ENCODE data around the gene ZBTB8OS. TPM values are rescaled to one million over a fixed set of nuclear protein-coding genes. Genes with fewer than 3 reads are reported as not detected.
"Not testable (repeated sequence)": the region's sequence is repeated elsewhere in the genome, so short reads cannot be mapped to it uniquely, and the experiment has no call there.

The ZBTB8OS gene
- total RNA-seq, 1 experiment from 2014 or later = 85.2 TPM

- ATAC-seq (no peak), DNase-seq (no peak)
- H3K36me3 ChIP-seq (ENCODE audit: low read depth, low read length) = peaks cover 15% of the 10 kb centered on the region; the same call in 1 of the 2 replicates
- intact Hi-C loops (cut with micrococcal nuclease) = no loop called here
- no peak overlapping the region for H3K27ac ChIP-seq (ENCODE audit: low read length)
- no TSS peak for BruUV-seq (replicated peaks)
- no peaks in the 10 kb centered on the region for H3K9me2 ChIP-seq (replicated peaks; ENCODE audit: low read length)
- no peaks in the 10 kb centered on the region for H3K27me3 ChIP-seq (ENCODE audit: low read length)
- H3K4me1 ChIP-seq (ENCODE audit: insufficient read depth, low read length) = peaks cover 12% of the 10 kb centered on the region; the same call in 1 of the 2 replicates
- no peaks in the 10 kb centered on the region for H3K9me3 ChIP-seq (ENCODE audit: low read length)
- ChIA-PET POLR2A (ENCODE audit: unreplicated experiment) (no interaction called here), CTCF (no interaction called here)
- H3K4me3 ChIP-seq (ENCODE audit: low read length) = no peak overlapping the region
- H4K20me1 ChIP-seq (ENCODE audit: low read length) = no peaks in the 10 kb centered on the region
- H3F3A ChIP-seq (ENCODE audit: low read length, unreplicated experiment) = no peaks in the 10 kb centered on the region
- peaks cover 29% of the 10 kb centered on the region for H3K79me2 ChIP-seq (ENCODE audit: low read length)
- TF ChIP-seq EZH2phosphoT487 (IDR thresholded peaks at IDR 0.05; ENCODE audit: borderline replicate concordance, low read length) (no peak), CTCF (conservative IDR thresholded peaks at IDR 0.05; ENCODE audit: low read depth, low read length) (no peak), EZH2 (IDR thresholded peaks at IDR 0.05; ENCODE audit: low read length, unreplicated experiment) (no peak)
- no peak overlapping the region for H3K4me2 ChIP-seq (ENCODE audit: low read length)
- H2AFZ ChIP-seq (ENCODE audit: low read length) = no peak overlapping the region
- H3K9ac ChIP-seq (ENCODE audit: low read length) = no peak overlapping the region
Observed at GRCh38 chr1:32632829-32633228, 17.5 kb downstream of the ZBTB8OS start.

DNA sequence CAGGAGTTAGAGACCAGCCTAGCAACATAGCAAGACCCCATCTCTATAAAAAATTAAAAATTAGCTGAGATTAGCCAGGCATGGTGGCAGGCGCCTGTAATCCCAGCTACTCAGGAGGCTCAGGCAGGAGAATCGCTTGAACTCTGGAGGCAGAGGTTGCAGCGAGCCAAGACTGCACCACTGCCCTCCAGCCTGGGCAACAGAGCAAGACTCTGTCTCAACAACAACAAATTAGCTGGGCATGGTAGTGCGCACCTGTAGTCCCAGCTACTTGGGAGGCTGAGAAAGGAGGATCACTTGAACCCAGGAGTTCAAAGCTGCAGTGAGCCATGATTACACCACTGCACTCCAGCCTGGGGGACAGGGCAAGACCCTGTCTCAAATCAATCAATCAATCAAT is 20.2 kb downstream of the ZBTB8OS start:
- intact Hi-C loops (cut with micrococcal nuclease); ATAC-seq; H3K27me3 ChIP-seq (ENCODE audit: low read length); H3K79me2 ChIP-seq (ENCODE audit: low read length); H2AFZ ChIP-seq (ENCODE audit: low read length); H3K9me3 ChIP-seq (ENCODE audit: low read length); H3F3A ChIP-seq (ENCODE audit: low read length, unreplicated experiment); H3K4me1 ChIP-seq (ENCODE audit: insufficient read depth, low read length); BruUV-seq (replicated peaks); DNase-seq; H3K9ac ChIP-seq (ENCODE audit: low read length); H3K4me3 ChIP-seq (ENCODE audit: low read length); H3K27ac ChIP-seq (ENCODE audit: low read length); H4K20me1 ChIP-seq (ENCODE audit: low read length); H3K9me2 ChIP-seq (replicated peaks; ENCODE audit: low read length); CTCF ChIA-PET; H3K4me2 ChIP-seq (ENCODE audit: low read length): not testable (repeated sequence)
- POLR2A ChIA-PET (ENCODE audit: unreplicated experiment) = interaction anchor here (0.6 kb wide), 1 partner anchor 11 kb away, joined by 3 read pairs; no protein-coding TSS in a partner anchor
- H3K36me3 ChIP-seq (ENCODE audit: low read depth, low read length) = peaks cover 17% of the 10 kb centered on the region

DNA sequence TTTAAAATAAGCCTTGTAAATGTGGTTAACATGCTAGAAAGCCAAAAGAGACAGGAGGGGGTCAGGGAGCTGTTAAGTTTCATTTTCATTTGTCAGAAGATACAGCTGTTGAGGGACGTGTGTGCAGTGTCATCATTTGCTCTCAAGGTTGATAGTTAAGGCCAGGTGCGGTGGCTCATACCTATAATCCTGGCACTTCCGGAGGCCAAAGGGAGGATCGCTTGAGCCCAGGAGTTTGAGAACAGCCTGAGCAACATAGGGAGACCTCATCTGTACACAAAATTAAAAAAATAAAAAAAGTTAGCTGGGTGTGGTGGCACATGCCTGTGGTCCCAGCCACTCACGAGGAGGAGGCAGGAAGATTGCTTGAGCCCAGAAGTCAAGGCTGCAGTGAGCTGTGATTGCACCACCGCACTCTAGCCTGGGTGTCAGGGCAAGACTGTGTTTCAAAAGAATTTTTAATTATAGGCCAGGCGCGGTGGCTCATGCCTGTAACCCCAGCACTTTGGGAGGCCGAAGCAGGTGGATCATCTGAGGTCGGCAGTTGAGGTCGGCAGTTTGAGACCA is 22.7 kb downstream of the ZBTB8OS start:
- H4K20me1 ChIP-seq (ENCODE audit: low read length) = no peaks in the 10 kb centered on the region
- H3K4me3 ChIP-seq (ENCODE audit: low read length) = no peak overlapping the region
- ChIA-PET CTCF (no interaction called here), POLR2A (ENCODE audit: unreplicated experiment) (no interaction called here)
- no peak overlapping the region for H3K4me2 ChIP-seq (ENCODE audit: low read length)
- no peak overlapping the region for H3K9ac ChIP-seq (ENCODE audit: low read length)
- H3K79me2 ChIP-seq (ENCODE audit: low read length) = no peaks in the 10 kb centered on the region
- H3K36me3 ChIP-seq (ENCODE audit: low read depth, low read length) = peaks cover 10% of the 10 kb centered on the region
- ATAC-seq = no peak; the same call in none of the 2 replicates
- TF ChIP-seq CTCF (conservative IDR thresholded peaks at IDR 0.05; ENCODE audit: low read depth, low read length) = no peak
- no peak for TF ChIP-seq EZH2 (IDR thresholded peaks at IDR 0.05; ENCODE audit: low read length, unreplicated experiment)
- no peak for TF ChIP-seq EZH2phosphoT487 (IDR thresholded peaks at IDR 0.05; ENCODE audit: borderline replicate concordance, low read length)
- H2AFZ ChIP-seq (ENCODE audit: low read length) = no peak overlapping the region
- intact Hi-C loops (cut with micrococcal nuclease) = no loop called here
- no peaks in the 10 kb centered on the region for H3F3A ChIP-seq (ENCODE audit: low read length, unreplicated experiment)
- no peak overlapping the region for H3K27ac ChIP-seq (ENCODE audit: low read length)
- BruUV-seq (replicated peaks) = no TSS peak
- no peaks in the 10 kb centered on the region for H3K9me2 ChIP-seq (replicated peaks; ENCODE audit: low read length)
- no peaks in the 10 kb centered on the region for H3K27me3 ChIP-seq (ENCODE audit: low read length)
- DNase-seq = no peak
- no peaks in the 10 kb centered on the region for H3K9me3 ChIP-seq (ENCODE audit: low read length)
- no peaks in the 10 kb centered on the region for H3K4me1 ChIP-seq (ENCODE audit: insufficient read depth, low read length)
